Activated T-helper 1 cell treated with anti-CD3 and anti-CD28 coated beads, Interleukin-2, amount 50 U/mL, for 16 hours (primary cell): ENCODE results near the gene KMT5B.

Experiments
- DNase-seq, 2 donors: peaks; one replicate each; pipeline ENCODE4 v3.0.0-alpha.2; 2020; ENCODE audit warnings: low read depth in 1 of 2, low spot score in 1 of 2

The KMT5B gene

GRCh38 chr11:68186061-68186460, 27.0 kb downstream of the KMT5B start:
- DNase-seq: no peak

GRCh38 chr11:68181719-68182451, 31.2 kb downstream of the KMT5B start:
- DNase-seq: no peak

GRCh38 chr11:68179847-68180246, 33.2 kb downstream of the KMT5B start:
- DNase-seq: no peak

- no peak for DNase-seq
Measured at GRCh38 chr11:68177877-68178276, 35.2 kb downstream of the KMT5B start.

- no peak for DNase-seq
Measured at GRCh38 chr11:68173926-68174325, 39.2 kb downstream of the KMT5B start.

GRCh38 chr11:68169442-68169841, 43.7 kb downstream of the KMT5B start:
- DNase-seq: no peak

GRCh38 chr11:68168694-68169093, 44.4 kb downstream of the KMT5B start:
- no peak for DNase-seq

GRCh38 chr11:68167474-68167873, 45.6 kb downstream of the KMT5B start:
- DNase-seq: no peak

GRCh38 chr11:68166969-68167368, 46.1 kb downstream of the KMT5B start:
- DNase-seq: no peak

GRCh38 chr11:68165601-68166000, 47.5 kb downstream of the KMT5B start:
- DNase-seq: no peak

- DNase-seq: no peak
Measured at GRCh38 chr11:68164437-68164836, 48.7 kb downstream of the KMT5B start.

GRCh38 chr11:68163691-68164090, 49.4 kb downstream of the KMT5B start:
- no peak for DNase-seq

- DNase-seq: no peak
Measured at GRCh38 chr11:68160100-68160695, 52.9 kb downstream of the KMT5B start.

GRCh38 chr11:68159665-68160064, 53.4 kb downstream of the KMT5B start:
- DNase-seq: no peak

- DNase-seq: no peak
Measured at GRCh38 chr11:68159161-68159560, 53.9 kb downstream of the KMT5B start.

- DNase-seq: no peak
Measured at GRCh38 chr11:68158580-68158979, 54.5 kb downstream of the KMT5B start.

- no peak for DNase-seq
Measured at GRCh38 chr11:68153742-68154141, 59.4 kb downstream of the KMT5B start.

- no peak for DNase-seq
Measured at GRCh38 chr11:68150037-68150436, 63.1 kb downstream of the KMT5B start.

GRCh38 chr11:68149417-68149816, 63.7 kb downstream of the KMT5B start:
- DNase-seq: no peak

- DNase-seq: no peak
Measured at GRCh38 chr11:68148879-68149278, 64.2 kb downstream of the KMT5B start.

GRCh38 chr11:68148071-68148805, 64.9 kb downstream of the KMT5B start:
- DNase-seq: no peak
